DOHH2 (cell line): ENCODE results near the gene C6orf89.

Experiments used
- H3F3A ChIP-seq: fragments of 200-600 bp; sonication (generic), shearing (Covaris generic); 2 replicates; pipeline ENCODE4 v1.6.0; 2016; ENCODE audit warnings: antibody characterized with exemption, mild to moderate bottlenecking; ENCODE audit not compliant: control insufficient read depth, insufficient read depth
- H3K27ac ChIP-seq: fragments of 200-600 bp; sonication (generic); 2 replicates; pipeline ENCODE4 v1.5.1; 2014; ENCODE audit warnings: low read depth, mild to moderate bottlenecking, low read length, moderate library complexity
- H3K27me3 ChIP-seq: fragments of 200-600 bp; sonication (generic); 2 replicates; pipeline ENCODE4 v1.6.1; 2014; ENCODE audit warnings: mild to moderate bottlenecking, low read length, mixed read lengths; ENCODE audit not compliant: control insufficient read depth
- H3K36me3 ChIP-seq: fragments of 200-600 bp; sonication (generic); 2 replicates; pipeline ENCODE4 v1.6.1; 2014; ENCODE audit warnings: mild to moderate bottlenecking, low read length, moderate library complexity, mixed read lengths; ENCODE audit not compliant: control insufficient read depth
- H3K4me1 ChIP-seq: fragments of 200-600 bp; sonication (generic); 2 replicates; pipeline ENCODE4 v1.6.1; 2014; ENCODE audit warnings: mild to moderate bottlenecking, low read length, mixed read lengths; ENCODE audit not compliant: control insufficient read depth
- H3K4me2 ChIP-seq: fragments of 200-600 bp; sonication (generic); 2 replicates; pipeline ENCODE4 v1.6.0; 2014; ENCODE audit warnings: mild to moderate bottlenecking, low read length, moderate library complexity
- H3K4me3 ChIP-seq: fragments of 200-600 bp; sonication (generic); 2 replicates; pipeline ENCODE4 v1.5.1; 2014; ENCODE audit warnings: mild to moderate bottlenecking, low read length, mixed read lengths
- H3K79me2 ChIP-seq: fragments of 200-600 bp; sonication (generic); 2 replicates; pipeline ENCODE4 v1.6.1; 2014; ENCODE audit warnings: mild to moderate bottlenecking, low read length, mixed read lengths; ENCODE audit not compliant: control insufficient read depth
- H3K9me2 ChIP-seq: fragments of 200-600 bp; sonication (generic); replicated peaks from 2 replicates; pipeline ENCODE4 v1.6.1; 2014; ENCODE audit warnings: mild to moderate bottlenecking, low read length, mixed read lengths; ENCODE audit not compliant: control insufficient read depth
- H3K9me3 ChIP-seq: fragments of 200-600 bp; sonication (generic); 2 replicates; pipeline ENCODE4 v1.6.1; 2014; ENCODE audit warnings: antibody characterized with exemption, low read length, mixed read lengths; ENCODE audit not compliant: control insufficient read depth, insufficient read depth
- H4K20me1 ChIP-seq: fragments of 200-600 bp; sonication (generic); 2 replicates; pipeline ENCODE4 v1.6.0; 2014; ENCODE audit warnings: low read depth, mild to moderate bottlenecking, antibody characterized with exemption, low read length, moderate library complexity; ENCODE audit not compliant: control insufficient read depth, insufficient read depth
- CTCF ChIP-seq: fragments of 200-600 bp; sonication (generic); IDR thresholded peaks from one replicate; pipeline ENCODE4 v1.5.1; 2014; ENCODE audit warnings: antibody characterized with exemption, mild to moderate bottlenecking, low read depth, low read length; ENCODE audit not compliant: poor library complexity, severe bottlenecking
- EZH2phosphoT487 ChIP-seq: fragments of 200-600 bp; sonication (generic); IDR thresholded peaks from 2 replicates; pipeline ENCODE4 v1.6.1; 2017; ENCODE audit warnings: borderline replicate concordance, mild to moderate bottlenecking, antibody characterized with exemption, low read length, moderate library complexity, mixed read lengths

The C6orf89 gene

GRCh38 chr6:36908747-36909146 is 23.0 kb downstream of the C6orf89 start:
- TF ChIP-seq EZH2phosphoT487 (no peak), CTCF (no peak)
- Histone ChIP-seq H3K27ac (no peak overlapping the region), H3K9me2 (no peaks in the 10 kb centered on the region), H3K36me3 (peaks cover 51% of the 10 kb centered on the region), H4K20me1 (no peaks in the 10 kb centered on the region), H3K79me2 (no peaks in the 10 kb centered on the region), H3K4me1 (no peaks in the 10 kb centered on the region; the same call in 1 of the 2 replicates), H3K9me3 (no peaks in the 10 kb centered on the region), H3F3A (no peaks in the 10 kb centered on the region), H3K4me2 (no peak overlapping the region), H3K27me3 (no peaks in the 10 kb centered on the region), H3K4me3 (no peak overlapping the region)

- Histone ChIP-seq H4K20me1 (no peaks in the 10 kb centered on the region), H3K27me3 (no peaks in the 10 kb centered on the region), H3K4me2 (no peak overlapping the region), H3K4me1 (no peaks in the 10 kb centered on the region; the same call in 1 of the 2 replicates), H3K27ac (no peak overlapping the region), H3K9me3 (no peaks in the 10 kb centered on the region), H3K4me3 (no peak overlapping the region), H3F3A (no peaks in the 10 kb centered on the region), H3K79me2 (no peaks in the 10 kb centered on the region), H3K36me3 (peaks cover 56% of the 10 kb centered on the region), H3K9me2 (no peaks in the 10 kb centered on the region)
- TF ChIP-seq EZH2phosphoT487 (no peak), CTCF (no peak)
Observed at GRCh38 chr6:36912030-36912454, 26.3 kb downstream of the C6orf89 start.

GRCh38 chr6:36912586-36912985 is 26.8 kb downstream of the C6orf89 start:
- Histone ChIP-seq H3K36me3 (peaks cover 50% of the 10 kb centered on the region), H4K20me1 (no peaks in the 10 kb centered on the region), H3K4me1 (no peaks in the 10 kb centered on the region; the same call in 1 of the 2 replicates), H3K79me2 (no peaks in the 10 kb centered on the region), H3K9me3 (no peaks in the 10 kb centered on the region), H3F3A (no peaks in the 10 kb centered on the region), H3K4me2 (no peak overlapping the region), H3K27ac (no peak overlapping the region), H3K27me3 (no peaks in the 10 kb centered on the region), H3K9me2 (no peaks in the 10 kb centered on the region), H3K4me3 (no peak overlapping the region)
- no peak for TF ChIP-seq EZH2phosphoT487
- TF ChIP-seq CTCF: no peak
